Cardiac muscle cell (in vitro differentiated cells and primary cell): ENCODE data around the gene OR52E4. TPM values are rescaled to one million over a fixed set of nuclear protein-coding genes. Genes with fewer than 3 reads are reported as not detected.

Experiments used
- DNase-seq, 2 donors: peaks; one replicate each; pipeline versions ENCODE4 v3.0.0 to v3.0.0-alpha.2; 2010 to 2017; ENCODE audit warnings: low read depth in 1 of 2, low spot score in 1 of 2
- H3K27ac ChIP-seq: fragments of 200-600 bp; sonication (generic); 2 replicates; pipeline ENCODE4 v1.5.1; 2016
- H3K27me3 ChIP-seq: fragments of 200-600 bp; sonication (generic); 2 replicates; pipeline ENCODE4 v1.6.0; 2016; ENCODE audit warnings: control low read depth
- H3K36me3 ChIP-seq: fragments of 200-600 bp; sonication (generic); 2 replicates; pipeline ENCODE4 v1.5.1; 2016; ENCODE audit warnings: control low read depth
- H3K4me1 ChIP-seq: fragments of 200-600 bp; sonication (generic); 2 replicates; pipeline ENCODE4 v1.8.1; 2017; ENCODE audit warnings: low read depth, mild to moderate bottlenecking, mixed run types
- H3K4me3 ChIP-seq: fragments of 200-600 bp; sonication (generic); 2 replicates; pipeline ENCODE4 v1.5.1; 2016; ENCODE audit warnings: mild to moderate bottlenecking
- H3K9me3 ChIP-seq: fragments of 200-600 bp; sonication (generic); 2 replicates; pipeline ENCODE4 v1.5.1; 2017; ENCODE audit warnings: low read depth, mild to moderate bottlenecking, control low read depth
- CTCF ChIP-seq: IDR thresholded peaks from 2 replicates; pipeline ENCODE4 v1.5.1; 2012; ENCODE audit warnings: low read depth, mild to moderate bottlenecking, low read length
- polyA plus RNA-seq: library from polyadenylated mRNA; unstranded; fragments of >200 nt; fragmentation: Nextera tagmentation; extraction: Ambion mirVana; gene quantifications from 2 replicates; pipeline ENCODE4 v1.2.1, GENCODE V29; 2016
- total RNA-seq: library from RNA; depleted of rRNA; stranded (reverse); fragments of >200 nt; gene quantifications from 2 replicates; pipeline ENCODE4 v1.2.3, GENCODE V29; 2016

OR52E4 gene
- total and polyA plus RNA-seq, 2 experiments from 2014 or later, result not detected

GRCh38 chr11:5933116-5933515, 52.7 kb downstream of the OR52E4 start:
- Histone ChIP-seq H3K4me3 (no peak overlapping the region), H3K36me3 (no peaks in the 10 kb centered on the region), H3K27ac (no peak overlapping the region), H3K27me3 (no peaks in the 10 kb centered on the region), H3K9me3 (no peaks in the 10 kb centered on the region), H3K4me1 (no peaks in the 10 kb centered on the region)
- DNase-seq, result no peak
- TF ChIP-seq CTCF, result no peak

Other genes with a start within 250 kb of the OR52E4 start
- gene TRIM5, start 195.6 kb upstream of the OR52E4 start, total RNA-seq, result 13.4 and 18.0 TPM in 2 replicates
- 12.6 and 19.9 TPM in 2 replicates for gene TRIM5, start 195.6 kb upstream of the OR52E4 start, polyA plus RNA-seq
- gene TRIM22, start 190.8 kb upstream of the OR52E4 start, total RNA-seq, result 0.07 TPM in 1 of 2 replicates, not detected in the other
- gene TRIM22, start 190.8 kb upstream of the OR52E4 start, polyA plus RNA-seq, result 0.32 and 1.3 TPM in 2 replicates
- gene OR56B1, start 144.2 kb upstream of the OR52E4 start, total RNA-seq, result not detected in 2 replicates
- not detected in 2 replicates for gene OR56B1, start 144.2 kb upstream of the OR52E4 start, polyA plus RNA-seq
- not detected in 2 replicates for gene OR52N4, start 126.4 kb upstream of the OR52E4 start, total RNA-seq
- not detected in 2 replicates for gene OR52N4, start 126.4 kb upstream of the OR52E4 start, polyA plus RNA-seq
- 0.06 TPM in 1 of 2 replicates, not detected in the other for gene OR52N5, start 97.3 kb upstream of the OR52E4 start, total RNA-seq
- 0.10 TPM in 1 of 2 replicates, not detected in the other for gene OR52N5, start 97.3 kb upstream of the OR52E4 start, polyA plus RNA-seq
- gene OR52N1, start 89.4 kb upstream of the OR52E4 start, total RNA-seq, result not detected in 2 replicates
- gene OR52N1, start 89.4 kb upstream of the OR52E4 start, polyA plus RNA-seq, result not detected in 2 replicates
- gene OR52N2, start 71.7 kb upstream of the OR52E4 start, total RNA-seq, result not detected in 2 replicates
- not detected in 2 replicates for gene OR52N2, start 71.7 kb upstream of the OR52E4 start, polyA plus RNA-seq
- gene OR52E6, start 38.7 kb upstream of the OR52E4 start, total RNA-seq, result not detected in 2 replicates
- gene OR52E6, start 38.7 kb upstream of the OR52E4 start, polyA plus RNA-seq, result not detected in 2 replicates
- 0.21 and 0.71 TPM in 2 replicates for gene OR52E8, start 22.9 kb upstream of the OR52E4 start, total RNA-seq
- not detected in 2 replicates for gene OR52E8, start 22.9 kb upstream of the OR52E4 start, polyA plus RNA-seq
- not detected in 2 replicates for gene OR52E5, start 12.6 kb downstream of the OR52E4 start, total RNA-seq
- gene OR52E5, start 12.6 kb downstream of the OR52E4 start, polyA plus RNA-seq, result not detected in 2 replicates
- not detected in 2 replicates for gene OR56A3, start 61.6 kb downstream of the OR52E4 start, total RNA-seq
- not detected in 2 replicates for gene OR56A3, start 61.6 kb downstream of the OR52E4 start, polyA plus RNA-seq
- not detected in 2 replicates for gene OR56A5, start 87.9 kb downstream of the OR52E4 start, total RNA-seq
- not detected in 2 replicates for gene OR56A5, start 87.9 kb downstream of the OR52E4 start, polyA plus RNA-seq
- 1.8 TPM in 1 of 2 replicates, not detected in the other for gene OR52L1, start 106.4 kb downstream of the OR52E4 start, total RNA-seq
- gene OR52L1, start 106.4 kb downstream of the OR52E4 start, polyA plus RNA-seq, result not detected in 2 replicates
- gene OR56A4, start 126.3 kb downstream of the OR52E4 start, total RNA-seq, result not detected in 2 replicates
- gene OR56A4, start 126.3 kb downstream of the OR52E4 start, polyA plus RNA-seq, result not detected in 2 replicates
- gene OR56A1, start 150.1 kb downstream of the OR52E4 start, total RNA-seq, result 0.18 TPM in 1 of 2 replicates, not detected in the other
- gene OR56A1, start 150.1 kb downstream of the OR52E4 start, polyA plus RNA-seq, result 0.10 TPM in 1 of 2 replicates, not detected in the other
- not detected in 2 replicates for gene OR56B4, start 227.1 kb downstream of the OR52E4 start, total RNA-seq
- gene OR56B4, start 227.1 kb downstream of the OR52E4 start, polyA plus RNA-seq, result 0.35 TPM in 1 of 2 replicates, not detected in the other